Measurements from ENCODE around the gene SMARCB1.

SMARCB1 gene

DNA sequence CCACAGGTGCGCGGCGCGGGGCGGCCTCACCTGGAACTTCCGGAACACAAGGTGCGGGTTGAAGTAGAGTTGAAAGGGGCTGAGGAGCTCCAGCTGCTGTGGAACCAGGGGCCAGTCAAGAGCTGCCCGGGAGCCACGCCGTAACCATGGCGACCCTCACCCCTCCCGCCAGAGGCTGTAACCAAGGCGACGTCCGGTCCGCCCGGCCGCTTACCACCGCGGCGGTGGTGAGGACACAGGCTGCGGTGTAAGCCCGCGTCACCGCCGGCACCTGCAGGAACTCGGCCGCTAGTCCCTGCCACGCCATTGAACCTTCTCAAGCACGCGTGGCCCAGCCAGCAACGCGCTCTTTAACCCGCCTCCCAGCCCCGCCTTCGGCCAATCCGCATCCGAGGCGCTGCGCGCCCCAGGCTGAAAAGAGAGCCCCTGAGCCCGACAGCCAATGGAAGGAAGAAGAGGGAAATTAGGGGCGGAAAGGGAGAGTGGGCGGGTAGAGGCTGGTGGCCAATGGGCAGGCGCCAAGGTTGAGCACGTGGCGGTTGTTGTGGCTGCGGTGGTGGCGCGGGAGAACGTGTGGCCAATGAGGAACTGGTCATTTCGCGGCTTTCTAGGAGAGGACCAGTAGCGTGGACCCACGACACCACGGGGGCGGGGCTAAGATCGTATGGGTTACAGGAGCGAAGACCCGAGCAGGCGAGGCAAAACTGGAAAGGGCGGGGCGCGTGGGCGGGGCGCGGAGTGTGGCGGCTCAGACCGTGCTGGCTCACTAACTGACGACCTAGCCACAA, 52.1 kb downstream of the SMARCB1 start, which contains the start of gene DERL3:
DERL3 (minus strand) TSS at position 326 of the 788 bp plus-strand sequence; CDS start at position 307, 19 bp downstream.
- intact Hi-C loops (cut with DNase I), result no loop called here
- DNase-seq, result peak; percentile 87 to 99 (median 96)

- intact Hi-C loops (cut with DNase I), result loop anchor here (10.0 kb wide), 1 partner anchor 215 kb away; no protein-coding TSS in a partner anchor
- DNase-seq, result no peak
These were observed 53.3 kb downstream of the SMARCB1 start for GRCh38 chr22:23840026-23840425.

DNA sequence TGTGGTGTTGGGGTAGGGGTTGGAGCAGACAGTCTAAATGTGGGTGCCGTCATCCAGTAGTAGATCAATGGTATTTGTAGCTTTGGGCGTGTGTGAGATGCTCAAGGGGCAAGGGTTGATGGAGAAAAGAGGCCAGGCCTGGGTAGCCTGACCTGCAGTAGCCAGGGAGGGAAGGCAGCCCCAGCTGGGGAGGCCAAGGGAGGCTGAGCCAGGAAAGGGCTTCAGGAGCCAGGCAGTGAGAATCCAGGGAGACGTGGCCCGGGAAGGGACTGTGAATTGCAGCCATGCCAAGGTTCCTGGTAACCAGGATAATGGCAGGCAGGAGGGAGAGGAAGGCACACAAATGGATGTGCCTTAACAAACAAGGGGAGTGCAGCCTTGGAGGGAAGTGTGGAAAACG, 54.5 kb downstream of the SMARCB1 start:
- intact Hi-C loops (cut with DNase I), result loop anchor here (10.0 kb wide), 1 partner anchor 216 kb away; no protein-coding TSS in a partner anchor
- no peak for DNase-seq

GRCh38 chr22:23841736-23842445, 55.1 kb downstream of the SMARCB1 start:
- no peak for DNase-seq
- intact Hi-C loops (cut with DNase I), result loop anchor here (10.0 kb wide), 1 partner anchor 217 kb away; no protein-coding TSS in a partner anchor

DNA sequence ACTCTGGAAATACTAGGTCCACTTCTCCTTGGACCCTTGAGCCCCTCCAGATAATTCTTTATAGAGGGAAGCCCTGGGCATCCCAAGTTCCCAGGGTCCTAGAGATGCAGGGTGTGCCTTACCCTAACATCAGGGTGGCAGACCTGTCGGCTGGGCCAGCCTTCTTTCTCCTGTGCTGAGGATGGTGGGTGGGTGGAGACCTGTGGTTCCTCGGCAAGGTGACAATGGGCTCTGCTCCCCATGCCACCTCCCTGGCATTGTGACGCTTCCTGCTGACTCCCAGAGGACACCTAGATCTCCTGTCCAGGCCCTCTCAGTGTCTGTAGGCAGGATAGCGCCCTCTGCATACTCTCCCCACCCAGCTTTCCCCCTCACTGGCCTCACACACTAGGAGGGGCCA, 55.8 kb downstream of the SMARCB1 start:
- intact Hi-C loops (cut with DNase I), result loop anchor here (10.0 kb wide), 1 partner anchor 218 kb away; no protein-coding TSS in a partner anchor
- DNase-seq, result no peak

GRCh38 chr22:23844739-23845202, 58.0 kb downstream of the SMARCB1 start:
- intact Hi-C loops (cut with DNase I), result loop anchor here (5.0 to 10.0 kb wide), 3 partner anchors 77 to 302 kb away; partner anchors contain the start of gene CHCHD10

DNA sequence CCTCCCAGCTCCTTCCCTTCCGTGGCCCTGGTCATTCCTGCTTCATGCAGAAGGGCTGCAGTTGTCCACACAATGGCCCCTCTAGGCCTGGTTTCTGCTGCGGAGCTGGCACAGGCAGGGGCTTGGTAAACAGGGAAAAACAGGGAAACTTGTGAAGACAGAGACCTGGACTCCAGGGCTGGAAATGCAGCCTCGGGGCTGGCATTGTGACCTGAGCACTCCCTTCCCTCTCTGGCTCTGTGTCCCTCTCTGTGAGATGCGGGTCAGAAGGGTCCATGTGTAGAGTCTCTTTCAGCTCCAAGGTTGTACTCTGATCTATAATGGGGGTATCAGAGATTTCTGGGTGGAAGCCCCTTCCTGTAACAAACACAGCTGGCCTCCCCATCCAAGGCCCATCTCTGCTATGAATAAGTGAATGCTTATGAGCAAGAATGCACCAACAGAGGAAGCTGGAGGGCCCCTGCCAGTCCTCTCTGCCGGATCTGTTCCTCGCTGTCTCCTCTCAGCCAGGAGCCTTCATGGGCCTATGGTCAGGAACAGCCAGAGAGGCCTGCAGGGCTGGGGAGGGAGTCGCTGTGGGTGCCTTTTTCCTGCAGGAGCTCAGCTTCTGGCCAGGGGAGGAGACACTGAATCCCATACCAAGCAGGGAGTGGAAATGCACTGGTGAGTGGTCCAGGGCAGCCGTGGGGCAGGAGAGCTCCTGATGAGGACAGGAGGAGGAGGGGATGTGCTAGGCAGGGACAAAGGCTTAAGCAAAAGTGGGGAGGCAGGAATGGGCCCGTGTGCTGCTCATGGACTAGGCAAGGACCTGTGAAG, 58.7 kb downstream of the SMARCB1 start:
- peak in 1 of 10 donors; percentile 35 for DNase-seq
- intact Hi-C loops (cut with DNase I), result loop anchor here (5.0 to 10.0 kb wide), 3 partner anchors 78 to 303 kb away; partner anchors contain the start of gene CHCHD10

More at GRCh38 chr22:23844739-23845202, 58.0 kb downstream of the SMARCB1 start:
- peak in 1 of 10 donors; percentile 5 for DNase-seq

- peak in 1 of 10 donors; percentile 35 for DNase-seq
- intact Hi-C loops (cut with DNase I), result loop anchor here (5.0 to 10.0 kb wide), 3 partner anchors 79 to 304 kb away; partner anchors contain the start of gene CHCHD10
These were observed 59.3 kb downstream of the SMARCB1 start for GRCh38 chr22:23846081-23846469.

DNA sequence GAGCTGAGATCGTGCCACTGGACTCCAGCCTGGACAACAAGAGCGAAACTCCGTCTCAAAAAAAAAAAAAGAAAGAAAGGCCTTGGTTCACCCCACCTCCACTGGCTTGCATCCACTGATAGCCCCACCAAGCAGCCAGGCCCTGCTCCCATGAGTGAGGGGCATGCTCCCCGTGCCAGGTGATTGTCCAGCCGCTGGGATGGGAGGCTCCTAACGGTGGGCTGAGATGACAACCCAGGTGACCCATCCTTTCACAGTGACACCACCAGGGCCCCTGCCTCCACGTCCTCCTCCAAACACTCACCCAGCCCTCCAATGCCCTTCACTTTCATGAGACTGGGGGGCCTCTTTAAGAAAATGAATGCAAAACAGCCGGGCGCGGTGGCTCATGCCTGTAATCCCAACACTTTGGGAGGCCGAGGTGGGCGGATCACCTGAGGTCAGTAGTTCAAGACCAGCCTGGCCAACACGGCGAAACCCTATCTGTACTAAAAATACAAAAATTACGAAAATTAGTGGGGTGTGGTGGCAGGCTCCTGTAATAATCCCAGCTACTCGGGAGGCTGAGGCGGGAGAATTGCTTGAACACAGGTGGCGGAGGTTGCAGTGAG, 60.6 kb downstream of the SMARCB1 start:
- intact Hi-C loops (cut with DNase I), result loop anchor here (5.0 to 10.0 kb wide), 3 partner anchors 80 to 305 kb away; partner anchors contain the start of gene CHCHD10
- peak in 1 of 10 donors; percentile 54 for DNase-seq

DNA sequence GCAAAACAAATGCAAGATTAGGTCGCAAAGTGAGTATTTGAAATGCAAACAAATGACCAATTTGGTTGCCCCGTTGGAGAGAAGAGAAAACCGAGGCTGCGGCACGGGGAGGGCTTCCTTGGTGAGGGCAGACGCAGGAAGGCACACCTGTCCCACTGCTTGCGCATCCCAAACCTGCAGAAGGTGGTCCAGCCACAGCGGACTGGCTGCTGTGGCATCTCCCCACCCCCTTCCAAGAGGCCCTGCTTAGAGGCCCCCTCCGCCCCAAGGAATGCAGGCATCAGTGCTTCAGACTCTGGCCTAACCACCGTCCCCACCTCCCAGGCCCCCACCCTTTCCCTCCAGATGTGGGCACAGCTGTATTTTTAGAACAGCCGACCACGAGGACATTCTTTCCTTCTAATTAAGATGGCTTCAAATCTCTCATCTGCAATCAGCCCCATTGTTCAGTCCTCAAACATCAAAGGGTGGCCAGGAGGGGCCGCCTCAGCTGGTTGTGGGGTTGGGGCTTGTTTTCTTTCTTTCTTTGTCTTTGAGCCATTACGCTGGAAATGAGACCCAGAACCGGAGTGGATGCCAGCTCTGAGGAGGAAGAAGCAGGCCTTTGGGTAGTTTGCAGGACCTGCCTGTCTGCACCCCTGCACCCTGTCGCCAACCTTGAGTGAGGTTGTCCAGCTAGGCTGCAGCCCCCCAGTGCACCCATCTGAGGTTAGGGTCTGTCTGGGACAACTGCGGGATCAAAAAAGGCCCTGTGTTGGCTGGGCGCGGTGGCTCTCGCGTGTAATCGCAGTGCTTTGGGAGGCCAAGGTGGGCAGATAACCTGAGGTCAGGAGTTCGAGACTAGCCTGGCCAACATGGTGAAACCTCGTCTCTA, 61.5 kb downstream of the SMARCB1 start:
- peak in 3 of 10 donors; percentile 25 to 73 (median 61) for DNase-seq
- intact Hi-C loops (cut with DNase I), result loop anchor here (5.0 to 10.0 kb wide), 3 partner anchors 81 to 306 kb away; partner anchors contain the start of gene CHCHD10

- intact Hi-C loops (cut with DNase I), result loop anchor here (5.0 to 10.0 kb wide), 3 partner anchors 82 to 307 kb away; partner anchors contain the start of gene CHCHD10
These were observed 62.5 kb downstream of the SMARCB1 start for GRCh38 chr22:23849009-23850006.

DNA sequence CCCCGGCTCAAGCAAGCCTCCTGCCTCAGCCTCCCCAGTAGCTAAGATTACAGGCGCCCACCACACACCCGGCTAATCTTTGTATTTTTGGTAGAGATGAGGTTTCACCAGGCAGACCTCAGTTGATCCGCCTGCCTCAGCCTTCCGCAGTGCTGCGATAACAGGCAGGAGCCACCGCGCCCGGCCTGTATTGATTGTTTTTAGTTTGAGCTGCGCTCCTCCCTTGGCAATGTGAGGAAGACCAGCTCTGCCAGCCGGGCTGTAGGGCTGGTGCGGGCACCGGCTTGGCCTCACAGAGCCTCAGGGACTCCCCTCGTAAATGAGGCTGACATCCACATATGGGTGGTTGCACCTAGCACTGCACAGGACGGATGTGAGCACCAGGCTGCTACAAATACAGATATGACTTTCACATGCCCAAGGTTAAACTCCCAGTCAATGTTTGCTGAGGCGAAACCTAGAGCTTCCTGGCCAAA, 63.4 kb downstream of the SMARCB1 start:
- DNase-seq, result peak in 3 of 10 donors; percentile 45 to 79 (median 54)
- intact Hi-C loops (cut with DNase I), result no loop called here

More at GRCh38 chr22:23849009-23850006, 62.5 kb downstream of the SMARCB1 start:
- peak; percentile 69 to 98 (median 88) for DNase-seq

DNA sequence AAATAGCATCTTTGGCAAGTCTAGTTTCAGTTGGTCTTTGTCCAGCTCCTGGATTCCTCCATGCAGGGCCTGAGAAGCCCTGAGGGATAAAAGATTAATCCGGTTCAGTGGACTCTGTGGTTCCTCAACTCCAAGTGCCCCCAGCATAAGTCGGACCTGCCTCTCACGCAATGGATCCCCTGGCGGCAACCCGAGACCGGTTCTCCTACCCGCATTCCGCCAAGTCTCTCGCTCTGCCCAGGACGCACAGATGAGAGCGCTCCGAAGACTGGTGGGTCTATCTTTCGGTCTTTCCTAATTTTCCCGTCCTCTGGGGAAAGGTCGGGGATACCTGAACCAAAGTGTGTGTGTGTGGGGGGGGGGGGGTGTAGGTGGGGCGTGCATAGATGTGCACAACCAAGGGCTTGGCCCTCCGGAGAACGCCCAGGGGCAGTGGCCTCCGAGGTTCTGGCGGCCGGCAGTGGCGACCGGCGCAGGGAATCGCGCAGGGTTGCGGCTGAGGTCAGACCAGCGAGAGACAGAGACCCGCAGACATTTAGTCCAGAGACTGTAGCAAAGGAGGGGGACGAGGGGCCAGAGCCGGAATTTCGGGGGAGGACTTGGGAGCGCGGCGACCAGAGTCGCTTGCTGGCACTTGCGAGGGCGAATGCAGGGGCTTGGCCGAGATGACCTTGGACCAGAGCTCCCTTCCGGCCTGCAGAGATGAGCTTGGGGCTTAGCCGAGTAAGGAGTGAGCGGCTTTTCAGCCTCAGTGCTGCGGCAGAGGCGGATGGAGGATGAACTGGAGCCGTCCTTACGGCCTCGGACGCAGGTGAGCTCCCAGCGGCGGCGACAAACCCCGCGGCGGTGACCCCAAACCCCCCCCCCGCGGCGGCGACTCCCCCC, 70.2 kb downstream of the SMARCB1 start:
- DNase-seq, result peak in 7 of 10 donors; percentile 42 to 93 (median 49)
- intact Hi-C loops (cut with DNase I), result no loop called here

GRCh38 chr22:23857606-23858483, 71.1 kb downstream of the SMARCB1 start, which contains the start of gene SLC2A11:
Gene SLC2A11, plus strand, starts transcription at chr22:23857875. Its CDS starts 125 bp downstream, at chr22:23858000.
- intact Hi-C loops (cut with DNase I), result no loop called here
- peak; percentile 92 to 99 (median 96) for DNase-seq

GRCh38 chr22:23858484-23858815, 71.7 kb downstream of the SMARCB1 start:
- no peak for DNase-seq
- intact Hi-C loops (cut with DNase I), result no loop called here

Measured in posterior cingulate gyrus (tissue), 11 donors.